K562 (cell line): ENCODE results near the gene HEATR1. TPM values are rescaled to one million over a fixed set of nuclear protein-coding genes. Genes with fewer than 3 reads are reported as not detected.

ENCODE experiments used
- FOXJ3 ChIP-seq: sonication (generic); formaldehyde crosslinking; IDR thresholded peaks from 2 replicates; pipeline ENCODE4 v1.4.0; 2020; ENCODE audit warnings: mild to moderate bottlenecking, missing genetic modification reagents
- GABPA ChIP-seq: fragments of 200-800 bp; sonication (Bioruptor generic); conservative IDR thresholded peaks from 2 replicates; pipeline ENCODE4 v1.6.1; 2016; ENCODE audit warnings: low read depth, missing genetic modification characterization, missing compliant biosample characterization
- HMGN3 ChIP-seq: IDR thresholded peaks from 2 replicates; pipeline ENCODE4 v1.6.1; 2011; ENCODE audit warnings: borderline replicate concordance, low read depth, mild to moderate bottlenecking, mixed read lengths, low read length; ENCODE audit not compliant: insufficient read length; ENCODE audit errors: extremely low read depth
- MED1 ChIP-seq: sonication (generic); formaldehyde crosslinking; IDR thresholded peaks from 2 replicates; pipeline ENCODE4 v1.8.1; 2023; ENCODE audit warnings: missing genetic modification reagents, borderline replicate concordance
- NR2C2 ChIP-seq, 2 experiments: fragments of 200-800 bp in 1 of 2; sonication (Bioruptor generic) in 1 of 2; sonication (generic) in 1 of 2; formaldehyde crosslinking in 1 of 2; IDR thresholded peaks; 2 replicates each; pipeline versions ENCODE4 v1.6.1 to v1.8.0; 2016 to 2022; ENCODE audit warnings: mild to moderate bottlenecking in 1 of 2, missing compliant biosample characterization in 1 of 2, missing genetic modification characterization in 1 of 2, missing genetic modification reagents in 1 of 2
- ZNF253 ChIP-seq: fragments of 250-450 bp; sonication (Bioruptor Pico); conservative IDR thresholded peaks from 2 replicates; pipeline ENCODE4 v1.6.1; 2021; ENCODE audit warnings: mild to moderate bottlenecking
- ZNF444 ChIP-seq: fragments of 250-450 bp; sonication (Bioruptor Pico); IDR thresholded peaks from 2 replicates; pipeline ENCODE4 v1.4.0; 2020; ENCODE audit warnings: mild to moderate bottlenecking, moderate library complexity
- ZNF584 ChIP-seq: fragments of 200-800 bp; sonication (Bioruptor generic); IDR thresholded peaks from 2 replicates; pipeline ENCODE4 v1.6.1; 2016; ENCODE audit warnings: low read depth, mild to moderate bottlenecking, missing genetic modification characterization, missing compliant biosample characterization
- ZNF586 ChIP-seq: fragments of 450-650 bp; formaldehyde crosslinking; conservative IDR thresholded peaks from 2 replicates; pipeline ENCODE4 v1.4.0; 2020; ENCODE audit warnings: mild to moderate bottlenecking, moderate library complexity
- ZNF830 ChIP-seq: fragments of 250-450 bp; sonication (Bioruptor Pico); IDR thresholded peaks from 2 replicates; pipeline ENCODE4 v1.5.0; 2021; ENCODE audit warnings: mild to moderate bottlenecking
- polyA plus RNA-seq, 8 experiments: library from polyadenylated mRNA; depleted of rRNA in 4 of 8; stranded (reverse) in 5 of 8; unstranded in 3 of 8; fragments of >200 nt; fragmentation: Nextera tagmentation in 2 of 8; fragmentation: Illumina TruSeq in 1 of 8; extraction: Ambion mirVana in 2 of 8; extraction: Trizol in 1 of 8; gene quantifications; 2 replicates each; pipeline versions ENCODE4 v1.2.1 to v1.2.3, GENCODE V29; 2011 to 2014; ENCODE audit warnings: inconsistent platforms in 1 of 8, missing spikeins in 1 of 8
- total RNA-seq, 7 experiments: library from RNA; depleted of rRNA in 6 of 7; stranded (reverse); fragments of >200 nt in 6 of 7; fragmentation: Illumina TruSeq in 2 of 7; extraction: Trizol in 2 of 7; gene quantifications; 2 replicates each; pipeline versions ENCODE4 v1.2.1 to v1.2.3, GENCODE V29; 2011 to 2021; ENCODE audit warnings: low replicate concordance in 1 of 7
- TF ChIP-seq, protein P1 (sequence below), 2 experiments: fragments of 450-650 bp in 1 of 2; sonication (generic) in 1 of 2; formaldehyde crosslinking in 1 of 2; IDR thresholded peaks; 2 replicates each; pipeline versions ENCODE4 v1.7.1 to v1.9.0; 2016 to 2022; ENCODE audit warnings: inconsistent platforms in 1 of 2, mild to moderate bottlenecking in 1 of 2, missing genetic modification reagents in 1 of 2
- TF ChIP-seq, protein P2 (sequence below): fragments of 450-650 bp; formaldehyde crosslinking; IDR thresholded peaks from 2 replicates; pipeline ENCODE4 v1.4.0; 2020; ENCODE audit warnings: mild to moderate bottlenecking
- TF ChIP-seq, protein P3 (sequence below): fragments of 450-650 bp; conservative IDR thresholded peaks from 2 replicates; pipeline ENCODE4 v1.6.1; 2016; ENCODE audit warnings: missing genetic modification characterization, low read depth, mild to moderate bottlenecking, missing compliant biosample characterization, moderate library complexity
- TF ChIP-seq, protein P4 (sequence below): fragments of 250-450 bp; sonication (Bioruptor Pico); IDR thresholded peaks from 2 replicates; pipeline ENCODE4 v1.4.0; 2020

HEATR1 gene
- total and polyA plus RNA-seq, 9 of the 15 experiments (the other 6 are each of a cell fraction or from before 2014, with no cell fraction given): 28.3 to 108 (median 50.9) TPM

DNA sequence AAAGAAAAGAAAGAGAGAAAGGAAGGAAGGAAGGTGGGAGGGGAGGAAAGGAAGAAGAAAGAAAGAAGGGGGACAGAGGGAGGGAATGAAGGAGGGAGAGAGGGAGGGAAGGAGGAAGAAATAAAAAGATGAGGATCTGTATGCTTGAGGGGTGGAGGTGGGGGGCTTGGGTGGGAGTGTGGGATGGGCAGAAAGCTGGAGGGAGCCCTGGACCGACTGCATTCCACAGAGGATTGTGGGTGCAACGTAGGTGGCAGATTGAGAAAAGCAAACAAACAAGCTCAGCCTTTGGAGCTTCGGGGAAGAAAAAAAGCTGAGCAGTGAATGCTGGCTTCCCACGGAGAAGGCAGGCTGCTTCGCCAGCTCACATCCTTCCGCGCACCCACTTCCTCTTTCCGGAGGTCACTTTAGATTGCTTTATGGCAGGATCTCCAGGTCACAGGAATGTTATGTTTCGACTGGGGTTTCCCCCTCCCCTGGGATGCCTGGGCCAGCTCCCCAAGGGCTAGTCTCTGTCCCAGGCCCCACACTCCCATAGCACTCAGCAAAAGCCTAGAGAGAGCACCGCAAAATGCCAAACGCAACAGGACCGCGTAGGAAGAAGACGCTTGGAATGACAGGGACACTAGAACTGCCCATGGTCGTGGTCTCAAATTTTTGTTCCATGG is 101.2 kb downstream of the HEATR1 start (continued):
- TF ChIP-seq, protein P1, sequence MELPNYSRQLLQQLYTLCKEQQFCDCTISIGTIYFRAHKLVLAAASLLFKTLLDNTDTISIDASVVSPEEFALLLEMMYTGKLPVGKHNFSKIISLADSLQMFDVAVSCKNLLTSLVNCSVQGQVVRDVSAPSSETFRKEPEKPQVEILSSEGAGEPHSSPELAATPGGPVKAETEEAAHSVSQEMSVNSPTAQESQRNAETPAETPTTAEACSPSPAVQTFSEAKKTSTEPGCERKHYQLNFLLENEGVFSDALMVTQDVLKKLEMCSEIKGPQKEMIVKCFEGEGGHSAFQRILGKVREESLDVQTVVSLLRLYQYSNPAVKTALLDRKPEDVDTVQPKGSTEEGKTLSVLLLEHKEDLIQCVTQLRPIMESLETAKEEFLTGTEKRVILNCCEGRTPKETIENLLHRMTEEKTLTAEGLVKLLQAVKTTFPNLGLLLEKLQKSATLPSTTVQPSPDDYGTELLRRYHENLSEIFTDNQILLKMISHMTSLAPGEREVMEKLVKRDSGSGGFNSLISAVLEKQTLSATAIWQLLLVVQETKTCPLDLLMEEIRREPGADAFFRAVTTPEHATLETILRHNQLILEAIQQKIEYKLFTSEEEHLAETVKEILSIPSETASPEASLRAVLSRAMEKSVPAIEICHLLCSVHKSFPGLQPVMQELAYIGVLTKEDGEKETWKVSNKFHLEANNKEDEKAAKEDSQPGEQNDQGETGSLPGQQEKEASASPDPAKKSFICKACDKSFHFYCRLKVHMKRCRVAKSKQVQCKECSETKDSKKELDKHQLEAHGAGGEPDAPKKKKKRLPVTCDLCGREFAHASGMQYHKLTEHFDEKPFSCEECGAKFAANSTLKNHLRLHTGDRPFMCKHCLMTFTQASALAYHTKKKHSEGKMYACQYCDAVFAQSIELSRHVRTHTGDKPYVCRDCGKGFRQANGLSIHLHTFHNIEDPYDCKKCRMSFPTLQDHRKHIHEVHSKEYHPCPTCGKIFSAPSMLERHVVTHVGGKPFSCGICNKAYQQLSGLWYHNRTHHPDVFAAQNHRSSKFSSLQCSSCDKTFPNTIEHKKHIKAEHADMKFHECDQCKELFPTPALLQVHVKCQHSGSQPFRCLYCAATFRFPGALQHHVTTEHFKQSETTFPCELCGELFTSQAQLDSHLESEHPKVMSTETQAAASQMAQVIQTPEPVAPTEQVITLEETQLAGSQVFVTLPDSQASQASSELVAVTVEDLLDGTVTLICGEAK (IDR thresholded peaks at IDR 0.05): peak; percentile 70
- TF ChIP-seq, protein P1 (CRISPR knock-in tag; IDR thresholded peaks at IDR 0.05): no peak
- no peak for TF ChIP-seq FOXJ3
- TF ChIP-seq, protein P2, sequence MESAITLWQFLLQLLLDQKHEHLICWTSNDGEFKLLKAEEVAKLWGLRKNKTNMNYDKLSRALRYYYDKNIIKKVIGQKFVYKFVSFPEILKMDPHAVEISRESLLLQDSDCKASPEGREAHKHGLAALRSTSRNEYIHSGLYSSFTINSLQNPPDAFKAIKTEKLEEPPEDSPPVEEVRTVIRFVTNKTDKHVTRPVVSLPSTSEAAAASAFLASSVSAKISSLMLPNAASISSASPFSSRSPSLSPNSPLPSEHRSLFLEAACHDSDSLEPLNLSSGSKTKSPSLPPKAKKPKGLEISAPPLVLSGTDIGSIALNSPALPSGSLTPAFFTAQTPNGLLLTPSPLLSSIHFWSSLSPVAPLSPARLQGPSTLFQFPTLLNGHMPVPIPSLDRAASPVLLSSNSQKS (CRISPR knock-in tag): peak; percentile 50; the same call in 1 of the 2 replicates
- TF ChIP-seq GABPA (tag): peak; percentile 82
- TF ChIP-seq MED1 (CRISPR knock-in tag): no peak
- TF ChIP-seq ZNF586 (CRISPR knock-in tag): no peak
- TF ChIP-seq ZNF444 (CRISPR knock-in tag): 0 out of 2 replicates have a peak, but pooled peaks have one; percentile 24
- no peak for TF ChIP-seq HMGN3
- TF ChIP-seq, protein P3, sequence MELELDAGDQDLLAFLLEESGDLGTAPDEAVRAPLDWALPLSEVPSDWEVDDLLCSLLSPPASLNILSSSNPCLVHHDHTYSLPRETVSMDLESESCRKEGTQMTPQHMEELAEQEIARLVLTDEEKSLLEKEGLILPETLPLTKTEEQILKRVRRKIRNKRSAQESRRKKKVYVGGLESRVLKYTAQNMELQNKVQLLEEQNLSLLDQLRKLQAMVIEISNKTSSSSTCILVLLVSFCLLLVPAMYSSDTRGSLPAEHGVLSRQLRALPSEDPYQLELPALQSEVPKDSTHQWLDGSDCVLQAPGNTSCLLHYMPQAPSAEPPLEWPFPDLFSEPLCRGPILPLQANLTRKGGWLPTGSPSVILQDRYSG (tag): peak; percentile 76; the same call in 1 of the 2 replicates
- no peak for TF ChIP-seq ZNF584 (CRISPR knock-in tag)
- TF ChIP-seq, protein P4, sequence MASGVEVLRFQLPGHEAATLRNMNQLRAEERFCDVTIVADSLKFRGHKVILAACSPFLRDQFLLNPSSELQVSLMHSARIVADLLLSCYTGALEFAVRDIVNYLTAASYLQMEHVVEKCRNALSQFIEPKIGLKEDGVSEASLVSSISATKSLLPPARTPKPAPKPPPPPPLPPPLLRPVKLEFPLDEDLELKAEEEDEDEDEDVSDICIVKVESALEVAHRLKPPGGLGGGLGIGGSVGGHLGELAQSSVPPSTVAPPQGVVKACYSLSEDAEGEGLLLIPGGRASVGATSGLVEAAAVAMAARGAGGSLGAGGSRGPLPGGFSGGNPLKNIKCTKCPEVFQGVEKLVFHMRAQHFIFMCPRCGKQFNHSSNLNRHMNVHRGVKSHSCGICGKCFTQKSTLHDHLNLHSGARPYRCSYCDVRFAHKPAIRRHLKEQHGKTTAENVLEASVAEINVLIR (CRISPR knock-in tag): no peak
- no peak for TF ChIP-seq ZNF830 (CRISPR knock-in tag)
- no peak for TF ChIP-seq NR2C2 (CRISPR knock-in tag; IDR thresholded peaks at IDR 0.05)
- TF ChIP-seq NR2C2 (tag; IDR thresholded peaks at IDR 0.05): peak; percentile 91
- no peak for TF ChIP-seq ZNF253
